Panc1 (cell line): ENCODE data around the gene TBXA2R. TPM values are rescaled to one million over a fixed set of nuclear protein-coding genes. Genes with fewer than 3 reads are reported as not detected.

Source experiments
- ATAC-seq: fragments of 200-7000 bp; cut with Tn5 transposase; 2 replicates; pipeline ENCODE4 v1.9.1; 2020; ENCODE audit warnings: mild to moderate bottlenecking, moderate library complexity
- BruUV-seq: library from RNA; stranded (reverse); fragments of 400-500 nt; replicated peaks from 2 replicates; lab custom pipeline; 2021; lab: Mats Ljungman, UMichigan
- CTCF ChIA-PET: fragments of 300-600 bp; sonication (Branson Sonifier 250); formaldehyde crosslinking; loops from one replicate; lab custom pipeline; 2022; ENCODE audit warnings: antibody characterized with exemption; lab: Charles Lee
- POLR2A ChIA-PET: fragments of 300-600 bp; sonication (Branson Sonifier 250); formaldehyde crosslinking; loops from one replicate; lab custom pipeline; 2022; ENCODE audit warnings: antibody characterized with exemption; lab: Charles Lee
- DNase-seq: peaks from one replicate; pipeline ENCODE4 v3.0.0-alpha.2; 2010; ENCODE audit warnings: low read depth, low spot score
- H3K27ac ChIP-seq: 2 replicates; pipeline ENCODE4 v1.5.1; 2011; ENCODE audit warnings: mild to moderate bottlenecking, low read length, inconsistent platforms
- H3K27me3 ChIP-seq: fragments of 200-500 bp; sonication (Bioruptor generic); 2 replicates; pipeline ENCODE4 v1.6.0; 2014; ENCODE audit warnings: low read length, inconsistent platforms; ENCODE audit not compliant: control insufficient read depth, insufficient read depth
- H3K36me3 ChIP-seq: fragments of 200-500 bp; sonication (Bioruptor generic); 2 replicates; pipeline ENCODE4 v1.5.1; 2014; ENCODE audit warnings: inconsistent platforms, mild to moderate bottlenecking, low read length, moderate library complexity; ENCODE audit not compliant: control insufficient read depth, insufficient read depth
- H3K4me1 ChIP-seq: 2 replicates; pipeline ENCODE4 v1.5.1; 2011; ENCODE audit warnings: inconsistent platforms, mild to moderate bottlenecking, low read length, moderate library complexity; ENCODE audit not compliant: control insufficient read depth, insufficient read depth
- H3K4me3 ChIP-seq, 2 experiments: 2 replicates each; pipeline ENCODE4 v1.5.1; 2011 to 2012; ENCODE audit warnings: low read depth in 2 of 2, low read length in 2 of 2, mild to moderate bottlenecking in 2 of 2, inconsistent platforms in 1 of 2, moderate library complexity in 1 of 2
- H3K9me3 ChIP-seq: fragments of 200-500 bp; sonication (Bioruptor generic); 2 replicates; pipeline ENCODE4 v1.5.1; 2014; ENCODE audit warnings: low read depth, mild to moderate bottlenecking, inconsistent platforms, low read length, moderate library complexity; ENCODE audit not compliant: control insufficient read depth, insufficient read depth
- POLR2AphosphoS5 ChIP-seq: IDR thresholded peaks from 2 replicates; pipeline ENCODE4 v1.6.1; 2012; ENCODE audit warnings: mild to moderate bottlenecking, low read depth, low read length, moderate library complexity
- REST ChIP-seq, 2 experiments: IDR thresholded peaks; 2 replicates each; pipeline ENCODE4 v1.6.1; 2011 to 2012; ENCODE audit warnings: low read depth in 2 of 2, control low read depth in 1 of 2, low read length in 1 of 2, mild to moderate bottlenecking in 1 of 2, moderate library complexity in 1 of 2; ENCODE audit not compliant: insufficient read depth in 1 of 2
- SIN3A ChIP-seq: IDR thresholded peaks from 2 replicates; pipeline ENCODE4 v1.6.1; 2012; ENCODE audit warnings: low read depth, mild to moderate bottlenecking, low read length, moderate library complexity, borderline replicate concordance; ENCODE audit not compliant: insufficient read depth
- TCF7L2 ChIP-seq: IDR thresholded peaks from 2 replicates; pipeline ENCODE4 v1.6.1; 2011; ENCODE audit warnings: mild to moderate bottlenecking, low read depth, low read length, inconsistent platforms
- in situ Hi-C: cut with HindIII; loops from 2 replicates; pipeline ENCODE4 v1.10.0; 2016; ENCODE audit warnings: low sequenced_read_pairs, low pct_unique_long_range_greater_than_20kb
- intact Hi-C: fragments of 100-400 bp; cut with micrococcal nuclease; formaldehyde crosslinking; loops from one replicate; pipeline ENCODE4 v1.10.0; 2022; ENCODE audit not compliant: unreplicated experiment
- total RNA-seq: library from RNA; stranded (reverse); gene quantifications from one replicate; pipeline ENCODE4 v1.2.1, GENCODE V29; 2021; ENCODE audit not compliant: unreplicated experiment
- TF ChIP-seq, protein P1 (sequence below): fragments of 450-650 bp; IDR thresholded peaks from 2 replicates; pipeline ENCODE4 v1.5.1; 2017; ENCODE audit warnings: mild to moderate bottlenecking

The TBXA2R gene
- total RNA-seq, 1 experiment from 2014 or later: 5.2 TPM

DNA sequence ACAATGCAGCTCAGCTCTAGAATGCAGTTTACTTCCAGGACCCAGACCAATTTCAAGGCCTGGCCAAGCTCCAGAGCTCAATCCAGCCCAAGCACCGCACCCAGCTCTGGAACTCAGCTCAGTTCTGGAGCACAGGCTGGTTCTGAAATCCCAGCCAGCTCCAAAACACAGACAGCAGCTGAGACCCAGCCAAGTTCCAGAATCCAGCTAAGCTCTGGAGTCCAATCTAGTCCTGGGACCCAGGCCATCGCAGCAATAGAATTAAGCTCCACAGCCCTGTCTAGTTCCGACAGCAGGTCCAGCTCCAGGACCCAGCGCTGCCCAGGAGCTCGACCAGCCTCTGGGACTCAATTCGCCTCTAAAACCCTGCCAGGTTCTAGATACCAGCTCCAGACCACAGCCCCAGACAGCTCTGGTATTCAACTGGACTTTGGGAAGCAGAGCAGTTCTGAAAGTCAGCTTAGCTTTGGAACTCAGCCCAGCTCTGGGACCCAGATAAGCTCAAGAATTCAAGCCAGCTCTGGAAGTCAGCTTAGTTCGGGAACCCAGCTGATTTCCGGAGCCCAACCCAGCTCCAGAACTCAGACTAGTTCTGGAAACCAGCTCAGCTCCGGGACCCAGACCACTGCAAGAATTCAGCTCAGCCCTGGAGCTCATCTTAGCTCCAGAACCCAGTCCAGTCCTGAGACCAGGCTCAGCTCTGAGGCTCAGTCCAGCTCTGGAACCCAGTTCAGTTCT lies 14.6 kb downstream of the TBXA2R start:
- ChIA-PET CTCF (interaction anchor here (1.0 kb wide), 1 partner anchor 16 kb away, joined by 4 read pairs; no protein-coding TSS in a partner anchor), POLR2A (no interaction called here)
- intact Hi-C loops: no loop called here
- no TSS peak for BruUV-seq
- Histone ChIP-seq H3K36me3 (no peaks in the 10 kb centered on the region), H3K4me3 (no peak overlapping the region), H3K4me1 (no peaks in the 10 kb centered on the region), H3K27ac (no peak overlapping the region), H3K27me3 (no peaks in the 10 kb centered on the region), H3K9me3 (no peaks in the 10 kb centered on the region)
- TF ChIP-seq, protein P1, sequence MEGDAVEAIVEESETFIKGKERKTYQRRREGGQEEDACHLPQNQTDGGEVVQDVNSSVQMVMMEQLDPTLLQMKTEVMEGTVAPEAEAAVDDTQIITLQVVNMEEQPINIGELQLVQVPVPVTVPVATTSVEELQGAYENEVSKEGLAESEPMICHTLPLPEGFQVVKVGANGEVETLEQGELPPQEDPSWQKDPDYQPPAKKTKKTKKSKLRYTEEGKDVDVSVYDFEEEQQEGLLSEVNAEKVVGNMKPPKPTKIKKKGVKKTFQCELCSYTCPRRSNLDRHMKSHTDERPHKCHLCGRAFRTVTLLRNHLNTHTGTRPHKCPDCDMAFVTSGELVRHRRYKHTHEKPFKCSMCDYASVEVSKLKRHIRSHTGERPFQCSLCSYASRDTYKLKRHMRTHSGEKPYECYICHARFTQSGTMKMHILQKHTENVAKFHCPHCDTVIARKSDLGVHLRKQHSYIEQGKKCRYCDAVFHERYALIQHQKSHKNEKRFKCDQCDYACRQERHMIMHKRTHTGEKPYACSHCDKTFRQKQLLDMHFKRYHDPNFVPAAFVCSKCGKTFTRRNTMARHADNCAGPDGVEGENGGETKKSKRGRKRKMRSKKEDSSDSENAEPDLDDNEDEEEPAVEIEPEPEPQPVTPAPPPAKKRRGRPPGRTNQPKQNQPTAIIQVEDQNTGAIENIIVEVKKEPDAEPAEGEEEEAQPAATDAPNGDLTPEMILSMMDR: no peak
- TF ChIP-seq TCF7L2: no peak
- TF ChIP-seq SIN3A: no peak
- no peak for TF ChIP-seq POLR2AphosphoS5
- no peak for TF ChIP-seq REST (IDR thresholded peaks at IDR 0.05; ENCODE audit: insufficient read depth in 1 of 2, low read depth in 2 of 2, low read length in 1 of 2)
- in situ Hi-C loops: no loop called here
- ATAC-seq (no peak), DNase-seq (no peak)

DNA sequence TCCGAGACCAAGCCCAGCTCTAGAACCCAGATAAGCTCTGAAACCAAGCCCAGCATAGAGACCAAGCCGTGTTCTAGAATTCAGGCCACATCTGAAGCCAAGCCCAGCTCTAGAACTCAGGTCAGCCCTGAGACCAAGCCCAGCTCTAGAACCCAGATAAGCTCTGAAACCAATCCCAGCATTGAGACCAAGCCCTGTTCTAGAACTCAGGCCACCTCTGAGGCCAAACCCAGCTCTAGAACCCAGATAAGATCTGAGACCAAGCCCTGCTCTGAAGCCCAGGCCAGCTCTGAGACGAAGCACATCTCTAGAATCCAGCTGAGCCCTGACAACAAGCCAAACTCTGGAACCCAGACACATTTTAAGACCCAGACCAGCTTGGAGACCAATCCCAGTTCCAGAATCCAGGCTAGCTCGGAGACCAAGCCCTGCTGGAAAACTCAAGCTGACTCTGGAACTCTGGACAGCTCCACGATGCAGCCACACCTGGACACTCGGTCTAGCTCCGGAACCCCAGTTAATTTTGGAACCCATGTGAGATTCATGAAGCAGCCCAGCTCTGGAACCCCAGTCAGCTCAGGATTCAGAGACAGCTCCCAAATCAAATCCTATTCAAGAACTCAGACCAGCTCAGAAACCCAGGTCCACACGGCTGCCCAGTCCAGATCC lies 15.6 kb downstream of the TBXA2R start:
- ChIA-PET POLR2A (interaction anchor here (0.7 kb wide), 1 partner anchor 1120 kb away, joined by 3 read pairs; no protein-coding TSS in a partner anchor), CTCF (no interaction called here)
- no peaks in the 10 kb centered on the region for H3K4me1 ChIP-seq
- H3K36me3 ChIP-seq: no peaks in the 10 kb centered on the region
- H3K4me3 ChIP-seq: no peak overlapping the region
- no peaks in the 10 kb centered on the region for H3K27me3 ChIP-seq
- TF ChIP-seq TCF7L2: no peak
- TF ChIP-seq, protein P1: no peak
- no TSS peak for BruUV-seq
- intact Hi-C loops: no loop called here
- H3K9me3 ChIP-seq: no peaks in the 10 kb centered on the region
- ATAC-seq (no peak), DNase-seq (no peak)
- in situ Hi-C loops: no loop called here
- no peak overlapping the region for H3K27ac ChIP-seq
